Mesothelial cell of epicardium (in vitro differentiated cells): Measurements from ENCODE around the gene P3H2. TPM values are rescaled to one million over a fixed set of nuclear protein-coding genes. Genes with fewer than 3 reads are reported as not detected.

Source experiments
- DNase-seq, 2 experiments: peaks; one replicate each; pipeline ENCODE4 v3.0.0; 2021; ENCODE audit warnings: low spot score in 2 of 2; ENCODE audit not compliant: unreplicated experiment in 2 of 2
- H3K27ac Mint-ChIP-seq: 2 replicates; pipeline ENCODE4 v1.8.0; 2021; ENCODE audit warnings: mixed read lengths
- H3K27me3 Mint-ChIP-seq: 2 replicates; pipeline ENCODE4 v1.8.0; 2021; ENCODE audit warnings: low read depth, mixed read lengths
- H3K36me3 Mint-ChIP-seq: 2 replicates; pipeline ENCODE4 v1.8.0; 2021; ENCODE audit warnings: mixed read lengths
- H3K4me1 Mint-ChIP-seq: 2 replicates; pipeline ENCODE4 v1.8.0; 2021; ENCODE audit warnings: mixed read lengths
- H3K4me3 Mint-ChIP-seq: 2 replicates; pipeline ENCODE4 v1.8.0; 2021; ENCODE audit warnings: mild to moderate bottlenecking, moderate library complexity, mixed read lengths
- H3K9me3 Mint-ChIP-seq: 2 replicates; pipeline ENCODE4 v1.8.0; 2021; ENCODE audit warnings: mixed read lengths
- total RNA-seq: library from RNA; stranded (reverse); gene quantifications from 3 replicates; pipeline ENCODE4 v1.2.1, GENCODE V29; 2021
- TF ChIP-seq, protein P1 (sequence below): fragments of 200-600 bp; sonication (generic); IDR thresholded peaks from one replicate; pipeline ENCODE4 v1.5.0; 2021; ENCODE audit warnings: antibody characterized with exemption; ENCODE audit not compliant: unreplicated experiment

Gene P3H2
- total RNA-seq, 1 donor from 2014 or later: 14.8 TPM

DNA sequence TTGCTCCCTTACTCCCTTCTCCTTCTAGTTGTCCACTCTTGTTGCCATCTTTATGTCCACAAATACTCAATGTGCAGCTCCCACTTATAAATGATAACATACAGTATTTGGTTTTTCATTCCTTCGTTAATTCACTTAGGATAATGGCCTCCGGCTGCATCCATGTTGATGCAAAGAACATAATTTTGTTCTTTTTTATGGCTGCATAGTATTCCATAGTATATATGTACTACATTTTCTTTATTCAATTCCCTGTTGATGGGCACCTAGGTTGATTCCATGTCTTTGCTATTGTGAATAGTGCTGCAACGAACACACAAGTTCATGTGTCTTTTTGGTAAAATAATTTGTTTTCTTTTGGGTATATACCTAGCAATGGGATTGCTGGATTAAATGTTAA, 21.3 kb upstream of the P3H2 start:
- Mint-ChIP-seq H3K27ac (no peak overlapping the region), H3K9me3 (peaks cover 18% of the 10 kb centered on the region), H3K36me3 (peaks cover 4% of the 10 kb centered on the region), H3K27me3 (no peaks in the 10 kb centered on the region), H3K4me3 (no peak overlapping the region), H3K4me1 (no peaks in the 10 kb centered on the region)
- TF ChIP-seq, protein P1, sequence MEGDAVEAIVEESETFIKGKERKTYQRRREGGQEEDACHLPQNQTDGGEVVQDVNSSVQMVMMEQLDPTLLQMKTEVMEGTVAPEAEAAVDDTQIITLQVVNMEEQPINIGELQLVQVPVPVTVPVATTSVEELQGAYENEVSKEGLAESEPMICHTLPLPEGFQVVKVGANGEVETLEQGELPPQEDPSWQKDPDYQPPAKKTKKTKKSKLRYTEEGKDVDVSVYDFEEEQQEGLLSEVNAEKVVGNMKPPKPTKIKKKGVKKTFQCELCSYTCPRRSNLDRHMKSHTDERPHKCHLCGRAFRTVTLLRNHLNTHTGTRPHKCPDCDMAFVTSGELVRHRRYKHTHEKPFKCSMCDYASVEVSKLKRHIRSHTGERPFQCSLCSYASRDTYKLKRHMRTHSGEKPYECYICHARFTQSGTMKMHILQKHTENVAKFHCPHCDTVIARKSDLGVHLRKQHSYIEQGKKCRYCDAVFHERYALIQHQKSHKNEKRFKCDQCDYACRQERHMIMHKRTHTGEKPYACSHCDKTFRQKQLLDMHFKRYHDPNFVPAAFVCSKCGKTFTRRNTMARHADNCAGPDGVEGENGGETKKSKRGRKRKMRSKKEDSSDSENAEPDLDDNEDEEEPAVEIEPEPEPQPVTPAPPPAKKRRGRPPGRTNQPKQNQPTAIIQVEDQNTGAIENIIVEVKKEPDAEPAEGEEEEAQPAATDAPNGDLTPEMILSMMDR: no peak
- DNase-seq: no peak

DNA sequence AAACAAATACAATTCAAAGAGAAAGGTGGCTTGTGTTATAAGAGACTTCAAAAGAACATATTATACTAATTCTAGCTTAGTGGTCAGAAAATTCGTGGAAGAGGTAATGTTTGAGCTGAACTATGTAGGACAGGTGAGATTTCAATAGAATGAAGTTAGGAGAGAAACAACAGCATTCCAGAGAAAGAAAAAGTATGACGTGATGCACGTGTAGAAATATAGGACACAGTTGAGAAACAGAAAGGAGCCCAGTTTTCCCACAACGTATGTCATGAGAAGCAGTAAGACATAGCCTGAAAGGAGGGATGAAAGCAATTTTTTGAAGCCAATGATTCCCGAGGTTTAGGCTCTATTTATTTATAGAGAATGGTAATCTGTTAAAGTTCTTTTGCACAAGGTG, 18.7 kb upstream of the P3H2 start:
- Mint-ChIP-seq H3K9me3 (peaks cover 4% of the 10 kb centered on the region), H3K36me3 (no peaks in the 10 kb centered on the region), H3K4me1 (no peaks in the 10 kb centered on the region), H3K27ac (no peak overlapping the region), H3K4me3 (no peak overlapping the region), H3K27me3 (no peaks in the 10 kb centered on the region)
- no peak for DNase-seq
- TF ChIP-seq, protein P1: no peak

DNA sequence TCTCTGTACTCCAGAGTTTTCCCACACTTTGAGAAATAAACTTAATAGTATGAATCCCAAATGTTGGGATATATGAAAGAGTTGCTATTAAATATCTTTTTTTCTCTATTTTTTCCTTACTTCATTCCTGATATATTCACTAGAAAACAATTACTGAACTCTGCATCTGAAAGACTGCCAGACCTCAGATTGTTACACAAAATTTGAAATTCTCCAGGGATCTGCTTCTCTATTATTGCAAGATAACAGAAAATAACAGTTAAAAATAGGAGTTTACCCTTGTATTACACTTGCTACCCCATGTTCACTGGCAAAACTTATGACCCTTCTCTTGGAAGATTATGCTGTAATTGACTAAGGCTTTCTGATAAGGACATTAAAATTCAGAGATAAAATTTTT, 11.7 kb upstream of the P3H2 start:
- Mint-ChIP-seq H3K4me1 (peaks cover 12% of the 10 kb centered on the region), H3K9me3 (peaks cover 4% of the 10 kb centered on the region), H3K4me3 (no peak overlapping the region), H3K36me3 (no peaks in the 10 kb centered on the region), H3K27ac (no peak overlapping the region), H3K27me3 (no peaks in the 10 kb centered on the region)
- no peak for DNase-seq
- TF ChIP-seq, protein P1: no peak

DNA sequence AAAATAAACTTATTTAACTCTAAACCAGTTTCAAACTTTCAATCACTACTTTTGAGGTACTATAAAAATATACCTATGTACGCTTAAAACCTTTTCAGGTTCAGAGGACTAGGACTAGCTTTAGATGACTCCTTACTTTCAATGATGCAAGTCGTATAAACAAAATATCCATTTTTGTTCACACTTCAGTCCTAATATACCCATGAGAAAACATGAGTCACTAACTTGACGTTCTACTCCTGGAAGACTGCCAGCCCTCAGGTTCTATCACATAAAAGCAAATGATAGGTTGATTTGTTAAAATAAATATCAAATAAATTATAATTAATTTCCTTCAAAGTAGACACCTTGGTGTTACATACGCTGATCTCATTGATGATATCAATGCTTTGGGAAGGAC, 10.6 kb upstream of the P3H2 start:
- DNase-seq: no peak
- Mint-ChIP-seq H3K36me3 (no peaks in the 10 kb centered on the region), H3K9me3 (peaks cover 4% of the 10 kb centered on the region), H3K27me3 (no peaks in the 10 kb centered on the region), H3K4me3 (no peak overlapping the region), H3K4me1 (peaks cover 12% of the 10 kb centered on the region), H3K27ac (no peak overlapping the region)
- TF ChIP-seq, protein P1: no peak

DNA sequence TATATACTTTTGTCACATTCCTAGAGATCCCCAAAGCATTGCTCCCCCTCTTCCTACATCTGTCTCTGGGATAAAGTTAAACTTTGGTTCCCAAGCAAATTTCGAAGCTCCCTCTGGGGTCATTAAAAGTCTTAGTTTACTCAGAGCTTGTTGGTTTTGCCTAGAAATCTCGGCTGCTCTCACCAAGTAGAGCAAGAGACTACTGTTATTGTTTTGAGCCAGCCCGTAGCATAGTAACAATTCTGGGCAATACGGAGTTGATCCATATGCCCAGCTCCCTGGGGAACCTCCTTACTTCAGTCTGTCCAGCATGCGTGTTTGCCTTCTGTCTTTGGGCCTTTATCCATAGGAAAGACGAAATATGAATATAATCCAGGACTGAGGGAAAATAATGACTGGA, 10.0 kb upstream of the P3H2 start:
- Mint-ChIP-seq H3K9me3 (peaks cover 4% of the 10 kb centered on the region), H3K4me1 (peaks cover 12% of the 10 kb centered on the region), H3K27ac (no peak overlapping the region), H3K27me3 (no peaks in the 10 kb centered on the region), H3K36me3 (no peaks in the 10 kb centered on the region), H3K4me3 (no peak overlapping the region)
- TF ChIP-seq, protein P1: no peak
- DNase-seq: no peak

DNA sequence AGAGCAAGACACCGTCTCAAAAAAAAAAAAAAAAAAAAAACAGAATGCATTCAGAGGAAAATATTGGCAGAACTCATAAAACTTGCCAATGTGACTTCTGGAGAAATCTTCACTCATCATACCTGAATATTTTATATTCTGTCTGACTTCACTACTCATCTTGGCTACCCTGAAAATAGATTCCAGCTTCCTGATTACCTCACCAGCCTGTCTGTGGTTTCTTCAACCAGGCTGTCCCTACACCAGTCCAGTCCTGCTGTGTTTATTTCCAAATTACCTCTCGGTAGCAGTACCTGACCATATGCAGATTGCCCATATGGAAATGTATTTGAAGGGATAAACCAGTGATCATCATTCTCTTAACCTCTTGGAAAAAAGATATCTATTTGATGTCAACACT, 9.3 kb upstream of the P3H2 start:
- no peak for DNase-seq
- H3K36me3 Mint-ChIP-seq: no peaks in the 10 kb centered on the region
- H3K27ac Mint-ChIP-seq: no peak overlapping the region
- H3K27me3 Mint-ChIP-seq: no peaks in the 10 kb centered on the region
- no peak overlapping the region for H3K4me3 Mint-ChIP-seq
- H3K9me3 Mint-ChIP-seq: no peaks in the 10 kb centered on the region
- TF ChIP-seq, protein P1: no peak
- H3K4me1 Mint-ChIP-seq: peaks cover 12% of the 10 kb centered on the region
